SK-N-SH treated with all-trans-retinoic acid at 6 μM for 48 hours (cell line): Measurements from ENCODE around the gene PTGIR.

ENCODE experiments used
- ATAC-seq: fragments of 200-7000 bp; cut with Tn5 transposase; 3 replicates; pipeline ENCODE4 v1.9.1; 2020; ENCODE audit warnings: mild to moderate bottlenecking, moderate library complexity
- ARNTL ChIP-seq: fragments of 450-650 bp; formaldehyde crosslinking; IDR thresholded peaks from 2 replicates; pipeline ENCODE4 v1.5.0; 2020; ENCODE audit warnings: low read depth, mild to moderate bottlenecking, moderate library complexity, borderline replicate concordance
- BACH2 ChIP-seq: fragments of 250-450 bp; sonication (Bioruptor Pico); IDR thresholded peaks from 2 replicates; pipeline ENCODE4 v1.9.0; 2021; ENCODE audit warnings: mild to moderate bottlenecking, borderline replicate concordance
- CREB5 ChIP-seq: fragments of 250-450 bp; sonication (Bioruptor Pico); IDR thresholded peaks from 2 replicates; pipeline ENCODE4 v1.5.1; 2020; ENCODE audit warnings: low read depth, mild to moderate bottlenecking, moderate library complexity
- CSDC2 ChIP-seq: fragments of 250-450 bp; sonication (Bioruptor Pico); IDR thresholded peaks from 2 replicates; pipeline ENCODE4 v1.5.0; 2020; ENCODE audit warnings: mild to moderate bottlenecking, moderate library complexity
- ESRRG ChIP-seq: fragments of 250-450 bp; sonication (Bioruptor Pico); IDR thresholded peaks from 2 replicates; pipeline ENCODE4 v1.6.1; 2021; ENCODE audit warnings: mild to moderate bottlenecking
- GLIS3 ChIP-seq: fragments of 250-450 bp; sonication (Bioruptor Pico); IDR thresholded peaks from 2 replicates; pipeline ENCODE4 v1.5.0; 2020; ENCODE audit warnings: mild to moderate bottlenecking, moderate library complexity
- ISL1 ChIP-seq: fragments of 250-450 bp; sonication (Bioruptor Pico); IDR thresholded peaks from 2 replicates; pipeline ENCODE4 v2.1.2; 2022; ENCODE audit warnings: mild to moderate bottlenecking, moderate library complexity
- OSR1 ChIP-seq: fragments of 250-450 bp; sonication (Bioruptor Pico); IDR thresholded peaks from 2 replicates; pipeline ENCODE4 v1.8.0; 2022; ENCODE audit warnings: moderate library complexity, mild to moderate bottlenecking, inconsistent platforms
- PATZ1 ChIP-seq: fragments of 250-450 bp; sonication (Bioruptor Pico); IDR thresholded peaks from 2 replicates; pipeline ENCODE4 v1.8.0; 2020; ENCODE audit warnings: mild to moderate bottlenecking, moderate library complexity, borderline replicate concordance
- POU6F1 ChIP-seq: fragments of 250-450 bp; sonication (Bioruptor Pico); IDR thresholded peaks from 2 replicates; pipeline ENCODE4 v1.8.0; 2021; ENCODE audit warnings: low read depth, mild to moderate bottlenecking, moderate library complexity, borderline replicate concordance
- PPARA ChIP-seq: fragments of 250-450 bp; sonication (Bioruptor Pico); IDR thresholded peaks from 2 replicates; pipeline ENCODE4 v1.5.0; 2020; ENCODE audit warnings: mild to moderate bottlenecking, borderline replicate concordance
- RARB ChIP-seq: fragments of 250-450 bp; sonication (Bioruptor Pico); IDR thresholded peaks from 2 replicates; pipeline ENCODE4 v1.8.0; 2021; ENCODE audit warnings: mild to moderate bottlenecking, moderate library complexity
- SNAI2 ChIP-seq: fragments of 250-450 bp; sonication (Bioruptor Pico); IDR thresholded peaks from 2 replicates; pipeline ENCODE4 v1.5.0; 2020; ENCODE audit warnings: mild to moderate bottlenecking, moderate library complexity
- TCF4 ChIP-seq: fragments of 250-450 bp; sonication (Bioruptor Pico); IDR thresholded peaks from 2 replicates; pipeline ENCODE4 v1.8.0; 2021; ENCODE audit warnings: mild to moderate bottlenecking, moderate library complexity, borderline replicate concordance
- TOX ChIP-seq: fragments of 250-450 bp; sonication (Bioruptor Pico); IDR thresholded peaks from 2 replicates; pipeline ENCODE4 v1.8.0; 2021; ENCODE audit warnings: mild to moderate bottlenecking, moderate library complexity, borderline replicate concordance
- ZC3H10 ChIP-seq: fragments of 250-450 bp; sonication (Bioruptor Pico); IDR thresholded peaks from 2 replicates; pipeline ENCODE4 v1.5.1; 2021; ENCODE audit warnings: mild to moderate bottlenecking, moderate library complexity
- ZFP3 ChIP-seq: fragments of 250-450 bp; sonication (Bioruptor Pico); IDR thresholded peaks from 2 replicates; pipeline ENCODE4 v1.5.0; 2020; ENCODE audit warnings: mild to moderate bottlenecking, moderate library complexity
- ZFP30 ChIP-seq: fragments of 450-650 bp; formaldehyde crosslinking; IDR thresholded peaks from 2 replicates; pipeline ENCODE4 v1.5.0; 2022; ENCODE audit warnings: mild to moderate bottlenecking, moderate library complexity
- ZNF565 ChIP-seq: fragments of 450-650 bp; formaldehyde crosslinking; conservative IDR thresholded peaks from 2 replicates; pipeline ENCODE4 v1.5.0; 2020; ENCODE audit warnings: low read depth, mild to moderate bottlenecking, moderate library complexity
- ZNF70 ChIP-seq: fragments of 450-650 bp; formaldehyde crosslinking; IDR thresholded peaks from 2 replicates; pipeline ENCODE4 v1.5.0; 2020; ENCODE audit warnings: mild to moderate bottlenecking, moderate library complexity
- ZNF8 ChIP-seq: fragments of 450-650 bp; formaldehyde crosslinking; IDR thresholded peaks from 2 replicates; pipeline ENCODE4 v1.5.0; 2020; ENCODE audit warnings: mild to moderate bottlenecking, moderate library complexity

PTGIR gene

GRCh38 chr19:46648961-46649960, 24.4 kb upstream of the PTGIR start:
- ATAC-seq: no peak
- no peak for TF ChIP-seq CREB5
- TF ChIP-seq CSDC2 (CRISPR knock-in tag): no peak
- no peak for TF ChIP-seq TOX (CRISPR knock-in tag)
- TF ChIP-seq PATZ1 (CRISPR knock-in tag): no peak
- no peak for TF ChIP-seq OSR1 (CRISPR knock-in tag)
- TF ChIP-seq PPARA (CRISPR knock-in tag): no peak
- no peak for TF ChIP-seq ZNF8 (CRISPR knock-in tag)
- no peak for TF ChIP-seq GLIS3
- no peak for TF ChIP-seq ZC3H10 (CRISPR knock-in tag)
- TF ChIP-seq SNAI2 (CRISPR knock-in tag): no peak
- no peak for TF ChIP-seq ZFP30
- TF ChIP-seq ESRRG: no peak
- no peak for TF ChIP-seq TCF4 (CRISPR knock-in tag)
- no peak for TF ChIP-seq RARB
- TF ChIP-seq ISL1 (CRISPR knock-in tag): no peak
- no peak for TF ChIP-seq ZFP3 (CRISPR knock-in tag)
- no peak for TF ChIP-seq ARNTL (CRISPR knock-in tag)
- no peak for TF ChIP-seq POU6F1 (CRISPR knock-in tag)
- TF ChIP-seq, all 23 proteins: peak for 0

DNA sequence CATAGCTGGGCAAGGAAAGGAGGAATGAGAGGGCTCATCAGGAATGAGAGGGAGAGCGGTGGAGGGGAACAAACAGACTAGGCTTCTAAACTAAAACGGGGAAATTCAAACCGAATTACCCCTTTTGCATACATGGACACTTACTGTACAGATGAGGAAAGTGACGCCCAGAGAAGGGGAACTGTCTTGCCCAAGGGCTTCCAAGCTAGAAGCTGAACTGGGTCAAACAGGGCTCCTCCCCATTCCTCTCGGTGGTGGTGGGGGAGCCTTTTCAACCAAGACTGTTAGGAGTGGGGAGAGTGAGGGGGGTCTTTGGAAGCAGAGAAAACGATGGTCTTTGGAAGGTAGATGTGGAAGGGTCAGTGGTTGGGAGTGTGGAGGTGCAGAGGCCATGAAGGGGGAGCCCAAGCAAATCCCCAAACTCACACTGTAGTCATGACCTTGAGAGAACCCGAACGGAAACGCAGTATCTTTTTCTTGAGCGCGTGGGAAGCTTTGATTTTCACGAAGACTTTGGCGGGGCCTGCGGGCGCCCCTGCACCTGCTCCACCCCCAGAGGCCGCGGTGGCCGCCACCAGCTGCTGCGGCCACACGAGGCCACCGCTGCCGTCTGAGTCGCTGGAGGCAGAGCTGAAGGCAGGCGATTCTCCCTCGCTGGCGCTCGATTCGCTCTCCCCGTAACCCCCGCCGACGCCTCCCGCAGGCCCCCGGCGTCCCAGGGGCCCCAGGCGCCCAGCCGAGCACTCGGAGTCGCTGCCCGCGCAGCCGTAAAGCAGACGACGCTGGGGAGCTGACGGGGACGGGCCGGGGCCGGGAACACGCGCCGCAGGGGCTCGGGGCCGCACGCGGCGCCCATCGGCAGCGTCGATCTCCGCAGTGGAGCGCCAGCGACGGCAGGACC, 23.4 kb upstream of the PTGIR start:
- ATAC-seq: no peak
- no peak for TF ChIP-seq ZNF565
- no peak for TF ChIP-seq TOX (CRISPR knock-in tag)
- no peak for TF ChIP-seq ZFP30
- no peak for TF ChIP-seq ISL1 (CRISPR knock-in tag)
- TF ChIP-seq BACH2 (CRISPR knock-in tag): no peak
- no peak for TF ChIP-seq PPARA (CRISPR knock-in tag)
- TF ChIP-seq TCF4 (CRISPR knock-in tag): no peak
- TF ChIP-seq ZFP3 (CRISPR knock-in tag): no peak
- TF ChIP-seq RARB: no peak
- no peak for TF ChIP-seq CREB5
- no peak for TF ChIP-seq SNAI2 (CRISPR knock-in tag)

DNA sequence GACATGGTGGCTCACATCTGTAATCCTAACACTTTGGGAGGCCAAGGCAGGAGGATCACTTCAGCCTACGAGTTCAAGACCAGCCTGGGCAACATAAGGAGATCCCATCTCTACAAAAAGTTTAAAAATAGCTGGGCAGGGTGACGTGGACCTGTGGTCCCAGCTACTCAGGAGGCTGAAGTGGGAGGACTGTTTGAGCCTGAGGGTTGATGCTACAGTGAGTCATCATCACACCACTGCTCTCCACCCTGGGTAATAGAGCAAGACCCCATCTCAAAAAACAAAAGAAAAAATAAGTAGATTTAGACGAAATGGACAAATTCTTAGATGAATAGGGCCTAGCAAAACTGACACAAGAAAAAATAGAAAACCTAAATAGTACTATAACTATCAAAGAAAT, 21.5 kb upstream of the PTGIR start:
- no peak for ATAC-seq
- TF ChIP-seq CREB5: no peak
- no peak for TF ChIP-seq ZNF70 (CRISPR knock-in tag)
- TF ChIP-seq RARB: no peak
- TF ChIP-seq ESRRG: no peak
- no peak for TF ChIP-seq TOX (CRISPR knock-in tag)
